NCI-H2196 treated with DMSO at 0.1 percent for 48 hours (cell line): ENCODE measurements around the gene SCGB1D4.

Source experiments
- DNase-seq: peaks from one replicate; lab custom pipeline; 2025; ENCODE audit not compliant: unreplicated experiment; lab: John Stamatoyannopoulos, UW

SCGB1D4 gene

GRCh38 chr11:62280452-62280851, 18.4 kb downstream of the SCGB1D4 start:
- no peak for DNase-seq

GRCh38 chr11:62273789-62274275, 25.0 kb downstream of the SCGB1D4 start:
- DNase-seq, result no peak

GRCh38 chr11:62273284-62273683, 25.6 kb downstream of the SCGB1D4 start:
- no peak for DNase-seq

- no peak for DNase-seq
Observed at GRCh38 chr11:62269654-62270278, 29.1 kb downstream of the SCGB1D4 start, which contains the start of gene SCGB2A2. SCGB2A2 (plus strand) TSS chr11:62270158; CDS start chr11:62270217, 59 bp downstream.

- DNase-seq, result no peak
Observed at GRCh38 chr11:62267576-62267975, 31.3 kb downstream of the SCGB1D4 start.

GRCh38 chr11:62267050-62267449, 31.8 kb downstream of the SCGB1D4 start:
- DNase-seq, result no peak

GRCh38 chr11:62266558-62266957, 32.3 kb downstream of the SCGB1D4 start:
- no peak for DNase-seq

- DNase-seq, result no peak
Observed at GRCh38 chr11:62264004-62264403, 34.9 kb downstream of the SCGB1D4 start.

GRCh38 chr11:62260261-62260953, 38.5 kb downstream of the SCGB1D4 start:
- no peak for DNase-seq

- no peak for DNase-seq
Observed at GRCh38 chr11:62256281-62256680, 42.6 kb downstream of the SCGB1D4 start.

GRCh38 chr11:62253999-62254542, 44.8 kb downstream of the SCGB1D4 start:
- no peak for DNase-seq

GRCh38 chr11:62251698-62252097, 47.2 kb downstream of the SCGB1D4 start:
- DNase-seq, result no peak
